ENCODE data around the gene PRR5L. TPM values are rescaled to one million over a fixed set of nuclear protein-coding genes. Genes with fewer than 3 reads are reported as not detected.

PRR5L gene
- total RNA-seq, 1 donor from 2014 or later: 15.7 TPM

DNA sequence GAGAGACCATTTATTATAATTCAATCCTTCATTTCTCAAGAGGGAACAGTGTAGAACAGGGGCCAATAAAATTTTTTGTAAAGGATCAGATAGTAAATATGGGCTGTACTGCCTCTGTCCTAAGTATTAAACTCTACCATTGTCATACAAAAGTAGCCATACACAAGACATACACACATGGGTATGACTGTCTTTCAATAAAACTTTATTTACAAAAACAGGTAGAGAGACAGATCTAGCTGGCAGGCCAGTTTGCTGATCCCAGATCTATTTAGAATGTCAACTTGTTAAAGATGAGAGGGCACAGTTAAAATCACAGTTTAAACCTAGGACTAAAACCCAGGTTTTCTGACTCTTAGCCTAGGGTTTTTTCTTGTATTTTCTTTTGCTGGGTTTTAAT, 197.2 kb downstream of the PRR5L start:
- Histone ChIP-seq H3K27me3 (ENCODE audit: control insufficient read depth in 3 of 3, insufficient read depth in 3 of 3, low read length in 3 of 3) (no peaks in the 10 kb centered on the region), H3K9ac (ENCODE audit: low read depth in 1 of 3, low read length in 3 of 3) (no peak overlapping the region), H3K4me1 (ENCODE audit: control insufficient read depth in 3 of 3, insufficient read depth in 3 of 3, low read length in 3 of 3) (no peaks in the 10 kb centered on the region), H3K4me3 (ENCODE audit: low read length in 3 of 3) (no peak overlapping the region), H3K27ac (ENCODE audit: low read depth, low read length) (no peak overlapping the region), H3K9me3 (ENCODE audit: control insufficient read depth in 3 of 3, low read length in 3 of 3) (no peaks in the 10 kb centered on the region), H3K36me3 (ENCODE audit: control insufficient read depth in 3 of 3, insufficient read depth in 3 of 3, low read length in 3 of 3) (peaks cover 10 to 51% (median 32%) of the 10 kb centered on the region in 3 donors)

DNA sequence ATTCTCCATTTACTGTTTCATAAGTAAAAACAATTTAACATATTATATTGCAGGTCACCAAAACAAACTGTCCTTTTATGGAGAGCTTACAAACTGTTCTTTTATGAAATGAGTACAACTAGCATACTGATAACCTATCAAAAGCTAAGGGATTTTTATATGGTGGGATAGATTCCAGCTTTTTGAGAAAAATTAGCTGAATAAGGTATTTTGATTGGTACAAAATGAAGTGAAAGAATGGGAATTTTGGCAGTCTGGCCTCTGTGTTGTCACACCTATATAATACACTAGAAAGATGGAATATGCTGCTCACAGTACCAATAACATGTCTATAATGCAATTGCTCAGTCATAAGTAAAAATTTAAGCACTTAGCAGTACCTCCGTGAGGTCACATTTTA, 202.6 kb downstream of the PRR5L start:
- H3K9ac ChIP-seq (ENCODE audit: low read depth in 1 of 3, low read length in 3 of 3): no peak overlapping the region
- no peak overlapping the region for H3K27ac ChIP-seq (ENCODE audit: low read depth, low read length)
- no peaks in the 10 kb centered on the region for H3K27me3 ChIP-seq (ENCODE audit: control insufficient read depth in 3 of 3, insufficient read depth in 3 of 3, low read length in 3 of 3)
- no peak overlapping the region for H3K4me3 ChIP-seq (ENCODE audit: low read length in 3 of 3)
- H3K36me3 ChIP-seq (ENCODE audit: control insufficient read depth in 3 of 3, insufficient read depth in 3 of 3, low read length in 3 of 3): peaks cover 6 to 34% (median 22%) of the 10 kb centered on the region in 3 donors
- H3K4me1 ChIP-seq (ENCODE audit: control insufficient read depth in 3 of 3, insufficient read depth in 3 of 3, low read length in 3 of 3): peaks cover 7 to 26% (median 16%) of the 10 kb centered on the region in 3 donors
- no peaks in the 10 kb centered on the region for H3K9me3 ChIP-seq (ENCODE audit: control insufficient read depth in 3 of 3, low read length in 3 of 3)

DNA sequence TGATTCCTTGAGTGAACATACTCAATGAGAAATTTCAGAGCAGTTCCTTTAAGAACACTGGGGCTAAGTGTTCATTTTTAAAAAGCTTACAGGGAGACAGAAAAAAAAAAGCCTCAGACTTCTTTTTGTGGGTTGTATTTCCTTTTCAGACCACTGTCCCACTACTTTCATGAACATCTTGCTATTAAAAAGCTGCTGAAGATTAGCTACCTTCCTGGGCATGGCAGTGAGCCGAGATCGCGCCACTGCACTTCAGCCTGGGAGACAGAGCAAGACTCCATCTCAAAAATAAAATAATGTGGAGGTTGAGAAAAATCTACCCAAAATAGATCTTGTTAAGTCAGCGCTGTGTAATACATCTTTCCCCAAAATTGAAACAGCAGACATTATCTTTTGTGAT, 203.2 kb downstream of the PRR5L start:
- Histone ChIP-seq H3K27ac (ENCODE audit: low read depth, low read length) (no peak overlapping the region), H3K9me3 (ENCODE audit: control insufficient read depth in 3 of 3, low read length in 3 of 3) (no peaks in the 10 kb centered on the region), H3K4me3 (ENCODE audit: low read length in 3 of 3) (no peak overlapping the region), H3K4me1 (ENCODE audit: control insufficient read depth in 3 of 3, insufficient read depth in 3 of 3, low read length in 3 of 3) (peaks cover 7 to 26% (median 16%) of the 10 kb centered on the region in 3 donors), H3K27me3 (ENCODE audit: control insufficient read depth in 3 of 3, insufficient read depth in 3 of 3, low read length in 3 of 3) (no peaks in the 10 kb centered on the region), H3K9ac (ENCODE audit: low read depth in 1 of 3, low read length in 3 of 3) (no peak overlapping the region), H3K36me3 (ENCODE audit: control insufficient read depth in 3 of 3, insufficient read depth in 3 of 3, low read length in 3 of 3) (peaks cover 6 to 29% (median 22%) of the 10 kb centered on the region in 3 donors)

DNA sequence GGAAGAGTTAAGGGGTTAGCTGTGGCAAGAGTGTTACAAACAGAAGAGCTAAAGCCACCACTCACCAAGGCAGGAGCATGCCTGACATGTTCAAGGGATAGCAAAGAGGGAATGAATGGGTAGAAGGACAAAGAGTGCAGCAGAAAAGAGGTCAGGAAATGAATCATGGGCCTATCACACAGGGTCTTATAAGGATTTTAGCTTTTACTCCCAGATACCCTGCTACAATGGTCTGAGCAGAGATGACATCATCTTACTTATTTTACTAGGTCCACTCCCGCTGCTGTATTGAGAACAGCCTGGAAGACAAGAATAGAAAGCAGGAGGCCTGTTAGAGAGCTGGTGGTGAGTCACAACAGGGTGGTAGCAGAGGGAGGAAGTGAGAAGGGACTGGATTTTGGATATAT, 204.2 kb downstream of the PRR5L start:
- H3K27ac ChIP-seq (ENCODE audit: low read depth, low read length): peak overlapping the region; percentile 76
- H3K9ac ChIP-seq (ENCODE audit: low read depth in 1 of 3, low read length in 3 of 3): peak overlapping the region in 2 of 3 donors; percentile 27 to 46
- peaks cover 7 to 26% (median 16%) of the 10 kb centered on the region in 3 donors for H3K4me1 ChIP-seq (ENCODE audit: control insufficient read depth in 3 of 3, insufficient read depth in 3 of 3, low read length in 3 of 3)

DNA sequence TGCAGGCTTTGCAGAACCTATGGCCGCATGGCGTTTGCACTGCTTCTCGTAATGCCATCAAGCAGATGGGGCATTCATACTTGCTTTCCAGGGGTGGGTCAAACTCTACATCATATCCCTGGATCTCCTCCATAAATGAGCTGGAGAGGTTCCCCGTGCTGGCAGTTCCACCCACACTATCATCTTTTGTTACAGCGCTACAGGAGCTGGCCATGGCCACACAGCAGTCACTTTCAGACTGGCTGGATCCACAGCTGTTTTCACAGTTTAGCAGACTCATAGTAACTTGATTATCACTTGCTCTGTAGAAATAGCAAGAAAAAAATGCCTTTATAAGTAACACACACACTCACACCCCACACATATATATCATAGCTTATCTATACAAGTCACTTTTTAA, 205.1 kb downstream of the PRR5L start:
- Histone ChIP-seq H3K4me3 (ENCODE audit: low read length in 3 of 3) (no peak overlapping the region), H3K9ac (ENCODE audit: low read depth in 1 of 3, low read length in 3 of 3) (peak overlapping the region in 1 of 3 donors; percentile 16), H3K27me3 (ENCODE audit: control insufficient read depth in 3 of 3, insufficient read depth in 3 of 3, low read length in 3 of 3) (no peaks in the 10 kb centered on the region), H3K27ac (ENCODE audit: low read depth, low read length) (peak overlapping the region; percentile 76), H3K36me3 (ENCODE audit: control insufficient read depth in 3 of 3, insufficient read depth in 3 of 3, low read length in 3 of 3) (peaks cover 3 to 22% (median 21%) of the 10 kb centered on the region in 3 donors), H3K9me3 (ENCODE audit: control insufficient read depth in 3 of 3, low read length in 3 of 3) (no peaks in the 10 kb centered on the region), H3K4me1 (ENCODE audit: control insufficient read depth in 3 of 3, insufficient read depth in 3 of 3, low read length in 3 of 3) (peaks cover 7 to 26% (median 16%) of the 10 kb centered on the region in 3 donors)

More for the DNA sequence above, 204.2 kb downstream of the PRR5L start:
- Histone ChIP-seq H3K9me3 (ENCODE audit: control insufficient read depth in 3 of 3, low read length in 3 of 3) (no peaks in the 10 kb centered on the region), H3K4me3 (ENCODE audit: low read length in 3 of 3) (peak overlapping the region in 1 of 3 donors; percentile 5), H3K36me3 (ENCODE audit: control insufficient read depth in 3 of 3, insufficient read depth in 3 of 3, low read length in 3 of 3) (peaks cover 4 to 24% (median 22%) of the 10 kb centered on the region in 3 donors), H3K27me3 (ENCODE audit: control insufficient read depth in 3 of 3, insufficient read depth in 3 of 3, low read length in 3 of 3) (no peaks in the 10 kb centered on the region)

DNA sequence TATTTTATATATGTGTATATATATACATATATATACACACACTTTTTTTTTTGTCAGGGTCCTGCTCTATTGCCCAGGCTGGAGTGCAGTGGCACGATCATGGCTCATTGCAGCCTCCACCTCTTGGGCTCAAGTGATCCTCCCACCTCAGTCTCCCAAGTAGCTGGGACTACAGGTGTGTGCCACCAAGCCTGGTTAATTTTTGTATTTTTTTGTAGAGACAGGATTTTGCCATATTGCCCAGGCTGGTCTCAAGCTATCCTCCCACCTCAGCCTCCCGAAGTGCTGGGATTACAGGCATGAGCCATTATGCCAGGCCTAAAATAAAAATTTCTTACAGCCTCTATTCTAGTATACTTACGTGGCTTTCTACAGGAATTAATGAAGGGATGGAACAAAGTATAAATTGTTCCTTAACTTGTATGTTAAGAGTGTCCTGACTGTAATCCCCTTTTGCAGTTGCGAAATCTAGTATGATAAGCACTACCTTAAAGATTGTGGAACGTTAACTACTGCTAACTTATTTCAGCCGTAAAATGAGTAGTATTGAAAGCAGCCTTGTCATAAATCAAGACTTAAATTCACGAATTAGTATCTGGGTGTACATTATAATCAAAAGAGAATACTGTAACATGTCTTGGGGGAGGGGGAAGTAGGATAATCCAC, 211.9 kb downstream of the PRR5L start:
- no peaks in the 10 kb centered on the region for H3K9me3 ChIP-seq (ENCODE audit: control insufficient read depth in 3 of 3, low read length in 3 of 3)
- no peak overlapping the region for H3K4me3 ChIP-seq (ENCODE audit: low read length in 3 of 3)
- H3K27me3 ChIP-seq (ENCODE audit: control insufficient read depth in 3 of 3, insufficient read depth in 3 of 3, low read length in 3 of 3): no peaks in the 10 kb centered on the region
- H3K4me1 ChIP-seq (ENCODE audit: control insufficient read depth in 3 of 3, insufficient read depth in 3 of 3, low read length in 3 of 3): peaks cover 0 to 18% (median 11%) of the 10 kb centered on the region in 3 donors
- no peaks in the 10 kb centered on the region for H3K36me3 ChIP-seq (ENCODE audit: control insufficient read depth in 3 of 3, insufficient read depth in 3 of 3, low read length in 3 of 3)
- H3K27ac ChIP-seq (ENCODE audit: low read depth, low read length): peak overlapping the region; percentile 93
- H3K9ac ChIP-seq (ENCODE audit: low read depth in 1 of 3, low read length in 3 of 3): peak overlapping the region in 2 of 3 donors; percentile 15 to 95

DNA sequence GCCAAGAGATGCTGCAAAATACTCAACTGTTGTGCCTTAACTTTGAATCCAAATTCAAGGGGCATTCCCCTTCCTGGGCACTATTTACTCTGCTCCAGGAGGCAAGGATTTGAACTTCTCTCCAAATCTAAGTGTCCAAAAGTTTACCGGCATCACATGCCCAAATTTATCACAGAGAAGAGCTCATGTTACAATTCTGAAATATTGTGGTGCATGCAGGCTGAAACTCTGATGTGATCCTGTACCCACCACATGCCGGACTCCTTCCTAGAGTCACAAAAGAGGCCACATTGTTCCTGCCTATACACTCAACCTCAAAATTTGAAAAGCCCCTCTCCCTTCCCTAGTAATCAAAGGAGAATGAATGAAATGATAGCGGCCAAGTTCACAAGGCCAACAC, 212.7 kb downstream of the PRR5L start:
- Histone ChIP-seq H3K36me3 (ENCODE audit: control insufficient read depth in 3 of 3, insufficient read depth in 3 of 3, low read length in 3 of 3) (no peaks in the 10 kb centered on the region), H3K27ac (ENCODE audit: low read depth, low read length) (peak overlapping the region; percentile 93), H3K27me3 (ENCODE audit: control insufficient read depth in 3 of 3, insufficient read depth in 3 of 3, low read length in 3 of 3) (no peaks in the 10 kb centered on the region), H3K9ac (ENCODE audit: low read depth in 1 of 3, low read length in 3 of 3) (peak overlapping the region; percentile 91 to 95 (median 93)), H3K9me3 (ENCODE audit: control insufficient read depth in 3 of 3, low read length in 3 of 3) (peaks cover 0 to under 1% (median 0%) of the 10 kb centered on the region in 3 donors), H3K4me3 (ENCODE audit: low read length in 3 of 3) (peak overlapping the region; percentile 95 to 100 (median 99)), H3K4me1 (ENCODE audit: control insufficient read depth in 3 of 3, insufficient read depth in 3 of 3, low read length in 3 of 3) (peaks cover 0 to 15% (median 11%) of the 10 kb centered on the region in 3 donors)

DNA sequence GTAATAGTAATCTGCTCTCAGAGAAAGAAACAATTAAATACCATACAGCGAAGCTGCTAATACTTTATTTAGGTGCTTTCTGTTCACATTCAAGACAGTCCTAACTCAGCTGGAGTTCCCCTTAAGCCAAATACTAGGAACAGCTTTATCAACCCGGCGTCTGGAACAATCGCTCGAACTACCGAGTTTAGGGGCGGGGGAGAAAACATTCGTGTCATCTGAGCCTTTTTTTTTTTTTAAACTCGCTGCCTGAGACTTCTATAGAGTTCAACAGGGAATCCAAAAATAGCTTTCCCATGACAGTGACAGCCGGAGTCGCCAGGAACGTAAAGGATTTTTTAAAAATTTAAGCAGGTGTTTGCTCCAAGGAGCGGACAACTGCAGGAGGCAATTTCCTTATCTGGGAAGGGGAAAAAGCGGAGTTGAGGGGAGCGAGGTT, 213.1 kb downstream of the PRR5L start:
- peaks cover 0 to 15% (median 11%) of the 10 kb centered on the region in 3 donors for H3K4me1 ChIP-seq (ENCODE audit: control insufficient read depth in 3 of 3, insufficient read depth in 3 of 3, low read length in 3 of 3)
- peak overlapping the region; percentile 95 to 100 (median 99) for H3K4me3 ChIP-seq (ENCODE audit: low read length in 3 of 3)
- no peaks in the 10 kb centered on the region for H3K27me3 ChIP-seq (ENCODE audit: control insufficient read depth in 3 of 3, insufficient read depth in 3 of 3, low read length in 3 of 3)
- no peaks in the 10 kb centered on the region for H3K36me3 ChIP-seq (ENCODE audit: control insufficient read depth in 3 of 3, insufficient read depth in 3 of 3, low read length in 3 of 3)
- H3K27ac ChIP-seq (ENCODE audit: low read depth, low read length): peak overlapping the region; percentile 93
- H3K9ac ChIP-seq (ENCODE audit: low read depth in 1 of 3, low read length in 3 of 3): peak overlapping the region; percentile 91 to 95 (median 93)
- H3K9me3 ChIP-seq (ENCODE audit: control insufficient read depth in 3 of 3, low read length in 3 of 3): peaks cover 0 to 5% (median 4%) of the 10 kb centered on the region in 3 donors

DNA sequence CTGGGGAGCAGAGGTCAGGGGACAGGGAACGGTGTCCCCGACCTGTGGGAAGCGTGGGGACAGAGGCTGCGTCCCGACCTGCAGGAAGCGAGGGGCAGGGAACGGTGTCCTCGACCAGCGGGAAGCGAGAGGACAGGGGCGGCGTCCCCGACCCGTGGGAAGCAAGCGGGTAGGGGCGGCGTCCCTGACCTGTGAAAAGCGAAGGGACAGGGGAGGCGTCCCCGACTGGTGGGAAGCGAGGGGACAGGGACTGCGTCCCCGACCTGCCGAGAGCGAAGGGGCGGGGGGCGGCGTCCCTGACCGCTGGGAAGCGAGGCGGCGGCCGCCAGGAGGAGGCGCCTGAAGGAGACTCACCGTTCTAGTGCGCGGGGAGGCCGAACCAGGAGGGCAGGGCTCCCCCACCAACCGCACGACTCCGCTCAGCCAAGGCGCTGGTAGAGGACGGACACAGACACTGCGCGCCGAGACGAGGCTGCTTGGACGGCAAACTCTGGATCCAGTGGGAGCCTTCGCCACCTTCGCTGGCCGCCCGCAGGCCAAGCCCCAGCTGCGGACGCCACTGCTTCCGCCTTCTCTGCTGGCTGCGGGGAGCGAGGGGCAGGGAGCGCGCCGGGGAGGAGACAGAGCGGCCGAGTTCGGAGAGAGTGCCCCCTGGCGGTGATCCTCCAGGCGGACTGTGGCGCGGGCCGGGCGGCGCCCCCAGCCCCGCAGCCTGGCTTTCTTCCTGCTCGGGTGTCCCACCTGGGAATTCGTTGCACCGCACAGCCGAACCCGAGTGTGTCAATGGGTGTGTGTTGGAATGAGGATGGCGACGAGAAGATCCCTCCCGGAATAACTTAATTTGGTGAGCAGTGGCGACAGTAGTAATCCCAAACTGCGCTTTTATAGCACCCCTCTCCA, 213.9 kb downstream of the PRR5L start, which contains the start of gene TRAF6:
Gene TRAF6 (minus strand): TSS at position 579 of the 900 bp plus-strand sequence. CDS start 8,757 bp downstream, outside the sequence.
- Histone ChIP-seq H3K9ac (ENCODE audit: low read depth in 1 of 3, low read length in 3 of 3) (peak within 1 kb of the TSS; percentile 91 to 95 (median 93)), H3K27ac (ENCODE audit: low read depth, low read length) (peak within 1 kb of the TSS; percentile 93), H3K36me3 (ENCODE audit: control insufficient read depth in 3 of 3, insufficient read depth in 3 of 3, low read length in 3 of 3) (no peaks in the 10 kb centered on the region), H3K27me3 (ENCODE audit: control insufficient read depth in 3 of 3, insufficient read depth in 3 of 3, low read length in 3 of 3) (no peaks in the 10 kb centered on the region), H3K9me3 (ENCODE audit: control insufficient read depth in 3 of 3, low read length in 3 of 3) (peaks cover 0 to 5% (median 5%) of the 10 kb centered on the region in 3 donors), H3K4me3 (ENCODE audit: low read length in 3 of 3) (peak within 1 kb of the TSS; percentile 95 to 100 (median 99)), H3K4me1 (ENCODE audit: control insufficient read depth in 3 of 3, insufficient read depth in 3 of 3, low read length in 3 of 3) (peaks cover 0 to 15% (median 11%) of the 10 kb centered on the region in 3 donors)
